Panc1 (cell line): ENCODE measurements around the gene MISP3. TPM values are rescaled to one million over a fixed set of nuclear protein-coding genes. Genes with fewer than 3 reads are reported as not detected.

Experiments used
- ATAC-seq: fragments of 200-7000 bp; cut with Tn5 transposase; 2 replicates; pipeline ENCODE4 v1.9.1; 2020; ENCODE audit warnings: mild to moderate bottlenecking, moderate library complexity
- BruUV-seq: library from RNA; stranded (reverse); fragments of 400-500 nt; replicated peaks from 2 replicates; lab custom pipeline; 2021; lab: Mats Ljungman, UMichigan
- CTCF ChIA-PET: fragments of 300-600 bp; sonication (Branson Sonifier 250); formaldehyde crosslinking; loops from one replicate; lab custom pipeline; 2022; ENCODE audit warnings: antibody characterized with exemption; lab: Charles Lee
- POLR2A ChIA-PET: fragments of 300-600 bp; sonication (Branson Sonifier 250); formaldehyde crosslinking; loops from one replicate; lab custom pipeline; 2022; ENCODE audit warnings: antibody characterized with exemption; lab: Charles Lee
- DNase-seq: peaks from one replicate; pipeline ENCODE4 v3.0.0-alpha.2; 2010; ENCODE audit warnings: low read depth, low spot score
- H3K27ac ChIP-seq: 2 replicates; pipeline ENCODE4 v1.5.1; 2011; ENCODE audit warnings: mild to moderate bottlenecking, low read length, inconsistent platforms
- H3K27me3 ChIP-seq: fragments of 200-500 bp; sonication (Bioruptor generic); 2 replicates; pipeline ENCODE4 v1.6.0; 2014; ENCODE audit warnings: low read length, inconsistent platforms; ENCODE audit not compliant: control insufficient read depth, insufficient read depth
- H3K36me3 ChIP-seq: fragments of 200-500 bp; sonication (Bioruptor generic); 2 replicates; pipeline ENCODE4 v1.5.1; 2014; ENCODE audit warnings: inconsistent platforms, mild to moderate bottlenecking, low read length, moderate library complexity; ENCODE audit not compliant: control insufficient read depth, insufficient read depth
- H3K4me1 ChIP-seq: 2 replicates; pipeline ENCODE4 v1.5.1; 2011; ENCODE audit warnings: inconsistent platforms, mild to moderate bottlenecking, low read length, moderate library complexity; ENCODE audit not compliant: control insufficient read depth, insufficient read depth
- H3K4me3 ChIP-seq, 2 experiments: 2 replicates each; pipeline ENCODE4 v1.5.1; 2011 to 2012; ENCODE audit warnings: low read depth in 2 of 2, low read length in 2 of 2, mild to moderate bottlenecking in 2 of 2, inconsistent platforms in 1 of 2, moderate library complexity in 1 of 2
- H3K9me3 ChIP-seq: fragments of 200-500 bp; sonication (Bioruptor generic); 2 replicates; pipeline ENCODE4 v1.5.1; 2014; ENCODE audit warnings: low read depth, mild to moderate bottlenecking, inconsistent platforms, low read length, moderate library complexity; ENCODE audit not compliant: control insufficient read depth, insufficient read depth
- POLR2AphosphoS5 ChIP-seq: IDR thresholded peaks from 2 replicates; pipeline ENCODE4 v1.6.1; 2012; ENCODE audit warnings: mild to moderate bottlenecking, low read depth, low read length, moderate library complexity
- SIN3A ChIP-seq: IDR thresholded peaks from 2 replicates; pipeline ENCODE4 v1.6.1; 2012; ENCODE audit warnings: low read depth, mild to moderate bottlenecking, low read length, moderate library complexity, borderline replicate concordance; ENCODE audit not compliant: insufficient read depth
- TCF7L2 ChIP-seq: IDR thresholded peaks from 2 replicates; pipeline ENCODE4 v1.6.1; 2011; ENCODE audit warnings: mild to moderate bottlenecking, low read depth, low read length, inconsistent platforms
- in situ Hi-C: cut with HindIII; loops from 2 replicates; pipeline ENCODE4 v1.10.0; 2016; ENCODE audit warnings: low sequenced_read_pairs, low pct_unique_long_range_greater_than_20kb
- intact Hi-C: fragments of 100-400 bp; cut with micrococcal nuclease; formaldehyde crosslinking; loops from one replicate; pipeline ENCODE4 v1.10.0; 2022; ENCODE audit not compliant: unreplicated experiment
- total RNA-seq: library from RNA; stranded (reverse); gene quantifications from one replicate; pipeline ENCODE4 v1.2.1, GENCODE V29; 2021; ENCODE audit not compliant: unreplicated experiment
- TF ChIP-seq, protein P1 (sequence below): fragments of 450-650 bp; IDR thresholded peaks from 2 replicates; pipeline ENCODE4 v1.5.1; 2017; ENCODE audit warnings: mild to moderate bottlenecking
- TF ChIP-seq, protein P2 (sequence below), 2 experiments: IDR thresholded peaks; 2 replicates each; pipeline ENCODE4 v1.6.1; 2011 to 2012; ENCODE audit warnings: low read depth in 2 of 2, control low read depth in 1 of 2, low read length in 1 of 2, mild to moderate bottlenecking in 1 of 2, moderate library complexity in 1 of 2; ENCODE audit not compliant: insufficient read depth in 1 of 2

Gene MISP3
- total RNA-seq, 1 experiment from 2014 or later, result 1.5 TPM

DNA sequence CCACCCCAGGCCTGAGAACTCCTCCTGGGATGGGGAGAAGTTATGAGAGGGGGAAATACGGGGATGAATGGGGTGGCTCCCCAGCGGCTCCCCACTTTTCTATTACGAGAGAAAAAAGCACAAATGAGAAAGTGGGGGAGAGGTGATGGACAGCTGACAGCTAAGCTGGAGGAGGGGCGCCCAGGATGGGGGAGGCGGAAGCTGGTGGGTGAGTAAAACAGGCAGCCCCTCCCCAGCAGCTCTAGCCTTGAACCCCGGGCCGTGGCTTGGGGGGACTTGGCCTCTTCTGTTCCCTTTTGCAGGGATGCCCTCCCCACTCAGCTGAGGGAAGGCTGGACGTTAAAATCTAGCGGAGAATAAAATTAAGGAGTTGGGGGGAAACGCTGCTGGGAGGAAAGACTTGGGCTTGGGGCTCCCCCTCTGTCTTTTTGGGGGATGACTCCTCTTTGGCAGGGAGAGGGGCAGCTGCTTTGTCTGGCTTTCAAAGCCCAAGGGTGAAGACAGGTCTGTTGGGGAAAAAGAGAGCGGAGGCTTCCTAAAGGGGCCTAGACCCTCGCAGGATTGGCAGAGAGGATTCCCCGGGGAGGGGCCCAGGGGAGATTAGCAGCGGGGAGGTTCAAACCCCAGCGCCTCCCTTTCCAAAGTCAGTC is 19.4 kb downstream of the MISP3 start:
- Histone ChIP-seq H3K36me3 (no peaks in the 10 kb centered on the region; the same call in 1 of the 2 replicates), H3K9me3 (peaks cover 3% of the 10 kb centered on the region; the same call in 1 of the 2 replicates), H3K4me1 (peaks cover 4% of the 10 kb centered on the region), H3K27ac (peak overlapping the region; percentile 89), H3K4me3 (peak overlapping the region; percentile 64 to 66), H3K27me3 (no peaks in the 10 kb centered on the region)
- TF ChIP-seq, protein P1, sequence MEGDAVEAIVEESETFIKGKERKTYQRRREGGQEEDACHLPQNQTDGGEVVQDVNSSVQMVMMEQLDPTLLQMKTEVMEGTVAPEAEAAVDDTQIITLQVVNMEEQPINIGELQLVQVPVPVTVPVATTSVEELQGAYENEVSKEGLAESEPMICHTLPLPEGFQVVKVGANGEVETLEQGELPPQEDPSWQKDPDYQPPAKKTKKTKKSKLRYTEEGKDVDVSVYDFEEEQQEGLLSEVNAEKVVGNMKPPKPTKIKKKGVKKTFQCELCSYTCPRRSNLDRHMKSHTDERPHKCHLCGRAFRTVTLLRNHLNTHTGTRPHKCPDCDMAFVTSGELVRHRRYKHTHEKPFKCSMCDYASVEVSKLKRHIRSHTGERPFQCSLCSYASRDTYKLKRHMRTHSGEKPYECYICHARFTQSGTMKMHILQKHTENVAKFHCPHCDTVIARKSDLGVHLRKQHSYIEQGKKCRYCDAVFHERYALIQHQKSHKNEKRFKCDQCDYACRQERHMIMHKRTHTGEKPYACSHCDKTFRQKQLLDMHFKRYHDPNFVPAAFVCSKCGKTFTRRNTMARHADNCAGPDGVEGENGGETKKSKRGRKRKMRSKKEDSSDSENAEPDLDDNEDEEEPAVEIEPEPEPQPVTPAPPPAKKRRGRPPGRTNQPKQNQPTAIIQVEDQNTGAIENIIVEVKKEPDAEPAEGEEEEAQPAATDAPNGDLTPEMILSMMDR, result no peak
- no peak for TF ChIP-seq TCF7L2
- TF ChIP-seq, protein P2, sequence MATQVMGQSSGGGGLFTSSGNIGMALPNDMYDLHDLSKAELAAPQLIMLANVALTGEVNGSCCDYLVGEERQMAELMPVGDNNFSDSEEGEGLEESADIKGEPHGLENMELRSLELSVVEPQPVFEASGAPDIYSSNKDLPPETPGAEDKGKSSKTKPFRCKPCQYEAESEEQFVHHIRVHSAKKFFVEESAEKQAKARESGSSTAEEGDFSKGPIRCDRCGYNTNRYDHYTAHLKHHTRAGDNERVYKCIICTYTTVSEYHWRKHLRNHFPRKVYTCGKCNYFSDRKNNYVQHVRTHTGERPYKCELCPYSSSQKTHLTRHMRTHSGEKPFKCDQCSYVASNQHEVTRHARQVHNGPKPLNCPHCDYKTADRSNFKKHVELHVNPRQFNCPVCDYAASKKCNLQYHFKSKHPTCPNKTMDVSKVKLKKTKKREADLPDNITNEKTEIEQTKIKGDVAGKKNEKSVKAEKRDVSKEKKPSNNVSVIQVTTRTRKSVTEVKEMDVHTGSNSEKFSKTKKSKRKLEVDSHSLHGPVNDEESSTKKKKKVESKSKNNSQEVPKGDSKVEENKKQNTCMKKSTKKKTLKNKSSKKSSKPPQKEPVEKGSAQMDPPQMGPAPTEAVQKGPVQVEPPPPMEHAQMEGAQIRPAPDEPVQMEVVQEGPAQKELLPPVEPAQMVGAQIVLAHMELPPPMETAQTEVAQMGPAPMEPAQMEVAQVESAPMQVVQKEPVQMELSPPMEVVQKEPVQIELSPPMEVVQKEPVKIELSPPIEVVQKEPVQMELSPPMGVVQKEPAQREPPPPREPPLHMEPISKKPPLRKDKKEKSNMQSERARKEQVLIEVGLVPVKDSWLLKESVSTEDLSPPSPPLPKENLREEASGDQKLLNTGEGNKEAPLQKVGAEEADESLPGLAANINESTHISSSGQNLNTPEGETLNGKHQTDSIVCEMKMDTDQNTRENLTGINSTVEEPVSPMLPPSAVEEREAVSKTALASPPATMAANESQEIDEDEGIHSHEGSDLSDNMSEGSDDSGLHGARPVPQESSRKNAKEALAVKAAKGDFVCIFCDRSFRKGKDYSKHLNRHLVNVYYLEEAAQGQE (IDR thresholded peaks at IDR 0.05; ENCODE audit: insufficient read depth in 1 of 2, low read depth in 2 of 2, low read length in 1 of 2), result no peak
- TF ChIP-seq POLR2AphosphoS5, result no peak
- TF ChIP-seq SIN3A, result no peak
- TSS peak; percentile 83 for BruUV-seq
- intact Hi-C loops, result no loop called here
- no peak; the same call in 1 of the 2 replicates for ATAC-seq
- in situ Hi-C loops, result no loop called here
- DNase-seq, result no peak
- ChIA-PET CTCF (no interaction called here), POLR2A (no interaction called here)

DNA sequence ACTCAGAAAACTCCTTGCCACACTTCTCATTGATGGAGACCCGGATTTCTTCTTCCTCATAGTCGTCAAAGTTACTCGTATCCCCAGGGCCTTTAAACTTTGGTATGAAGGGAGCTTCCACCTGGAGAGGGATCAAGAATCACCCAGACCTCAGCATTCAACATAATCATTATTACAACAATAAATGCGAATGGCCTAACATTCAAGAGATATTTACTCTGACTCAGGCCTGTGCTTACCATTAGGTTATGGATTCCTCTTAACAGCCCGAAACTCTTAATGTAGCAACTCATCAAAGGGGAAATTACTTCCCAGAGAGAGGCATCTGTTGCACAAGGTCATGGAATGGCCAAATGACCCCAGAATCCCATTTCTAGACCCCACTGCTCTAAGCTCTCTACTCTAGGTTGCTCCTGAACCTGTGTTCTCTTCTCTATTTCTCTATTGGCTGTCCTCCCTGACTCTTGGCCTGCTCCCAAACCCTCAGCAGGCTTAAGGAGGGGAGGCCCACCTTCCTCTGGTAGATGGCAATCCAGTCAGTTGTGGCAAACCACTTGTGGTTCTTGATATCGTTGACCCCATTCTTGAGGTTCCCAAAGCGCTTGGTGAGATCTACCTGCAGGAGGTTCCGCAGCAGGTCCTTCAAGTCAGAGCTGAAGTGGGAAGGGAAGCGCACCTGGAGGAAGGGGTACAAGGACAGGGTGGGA is 20.7 kb downstream of the MISP3 start:
- intact Hi-C loops, result no loop called here
- H3K4me3 ChIP-seq, result no peak overlapping the region
- TF ChIP-seq, protein P2 (IDR thresholded peaks at IDR 0.05; ENCODE audit: insufficient read depth in 1 of 2, low read depth in 2 of 2, low read length in 1 of 2), result no peak
- TF ChIP-seq POLR2AphosphoS5, result peak; percentile 33; the same call in 1 of the 2 replicates
- peaks cover 4% of the 10 kb centered on the region for H3K4me1 ChIP-seq
- POLR2A ChIA-PET, result interaction anchor here (0.6 kb wide), 1 partner anchor 12 kb away, joined by 10 read pairs; no protein-coding TSS in a partner anchor
- in situ Hi-C loops, result no loop called here
- CTCF ChIA-PET, result no interaction called here
- no TSS peak for BruUV-seq
- H3K27ac ChIP-seq, result no peak overlapping the region
- H3K9me3 ChIP-seq, result peaks cover 3% of the 10 kb centered on the region; the same call in 1 of the 2 replicates
- DNase-seq (no peak), ATAC-seq (no peak)
- H3K36me3 ChIP-seq, result no peaks in the 10 kb centered on the region; the same call in 1 of the 2 replicates
- H3K27me3 ChIP-seq, result no peaks in the 10 kb centered on the region
